ENCODE measurements around the gene INSR.

Gene INSR

GRCh38 chr19:7195046-7195445 lies 99.2 kb downstream of the INSR start:
- Histone ChIP-seq H3K9me3 (no peaks in the 10 kb centered on the region), H3K27me3 (peaks cover 10% of the 10 kb centered on the region), H3K27ac (no peak overlapping the region), H3K36me3 (no peaks in the 10 kb centered on the region), H3K4me3 (ENCODE audit: low read depth in 1 of 2, low read length in 1 of 2) (no peak overlapping the region), H3K4me1 (ENCODE audit: control insufficient read depth in 1 of 2, insufficient read depth in 1 of 2, low read depth in 1 of 2, low read length in 1 of 2) (peaks cover 24 to 26% of the 10 kb centered on the region in 2 experiments)
- TF ChIP-seq, protein P1, sequence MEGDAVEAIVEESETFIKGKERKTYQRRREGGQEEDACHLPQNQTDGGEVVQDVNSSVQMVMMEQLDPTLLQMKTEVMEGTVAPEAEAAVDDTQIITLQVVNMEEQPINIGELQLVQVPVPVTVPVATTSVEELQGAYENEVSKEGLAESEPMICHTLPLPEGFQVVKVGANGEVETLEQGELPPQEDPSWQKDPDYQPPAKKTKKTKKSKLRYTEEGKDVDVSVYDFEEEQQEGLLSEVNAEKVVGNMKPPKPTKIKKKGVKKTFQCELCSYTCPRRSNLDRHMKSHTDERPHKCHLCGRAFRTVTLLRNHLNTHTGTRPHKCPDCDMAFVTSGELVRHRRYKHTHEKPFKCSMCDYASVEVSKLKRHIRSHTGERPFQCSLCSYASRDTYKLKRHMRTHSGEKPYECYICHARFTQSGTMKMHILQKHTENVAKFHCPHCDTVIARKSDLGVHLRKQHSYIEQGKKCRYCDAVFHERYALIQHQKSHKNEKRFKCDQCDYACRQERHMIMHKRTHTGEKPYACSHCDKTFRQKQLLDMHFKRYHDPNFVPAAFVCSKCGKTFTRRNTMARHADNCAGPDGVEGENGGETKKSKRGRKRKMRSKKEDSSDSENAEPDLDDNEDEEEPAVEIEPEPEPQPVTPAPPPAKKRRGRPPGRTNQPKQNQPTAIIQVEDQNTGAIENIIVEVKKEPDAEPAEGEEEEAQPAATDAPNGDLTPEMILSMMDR (IDR thresholded peaks at IDR 0.05) = no peak

DNA sequence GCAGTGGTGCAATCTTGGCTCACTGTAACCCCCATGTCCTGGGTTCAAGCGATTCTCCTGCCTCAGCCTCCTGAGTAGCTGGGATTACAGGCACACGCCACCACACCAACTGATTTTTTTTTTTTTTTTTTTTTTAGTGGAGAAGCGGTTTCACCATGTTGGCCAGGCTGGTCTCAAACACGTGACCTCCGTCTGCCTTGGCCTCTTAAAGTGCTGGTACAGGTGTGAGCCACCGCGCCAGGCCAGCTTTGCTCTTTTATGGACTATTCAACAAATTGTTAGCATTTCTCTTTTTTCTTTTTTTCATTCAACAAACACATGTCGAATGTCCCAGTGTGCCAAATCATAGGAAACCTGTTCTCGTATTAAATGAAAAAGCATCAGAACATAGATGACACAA lies 99.6 kb downstream of the INSR start:
- Histone ChIP-seq H3K4me1 (ENCODE audit: control insufficient read depth in 1 of 2, insufficient read depth in 1 of 2, low read depth in 1 of 2, low read length in 1 of 2) (peaks cover 24 to 26% of the 10 kb centered on the region in 2 experiments), H3K9me3 (no peaks in the 10 kb centered on the region), H3K4me3 (ENCODE audit: low read depth in 1 of 2, low read length in 1 of 2) (no peak overlapping the region), H3K27me3 (peaks cover 10% of the 10 kb centered on the region), H3K36me3 (no peaks in the 10 kb centered on the region), H3K27ac (no peak overlapping the region)
- TF ChIP-seq, protein P1 (IDR thresholded peaks at IDR 0.05) = no peak

GRCh38 chr19:7191946-7192691 lies 102.1 kb downstream of the INSR start:
- TF ChIP-seq, protein P1 (IDR thresholded peaks at IDR 0.05) = no peak
- H3K4me3 ChIP-seq (ENCODE audit: low read depth in 1 of 2, low read length in 1 of 2) = no peak overlapping the region

DNA sequence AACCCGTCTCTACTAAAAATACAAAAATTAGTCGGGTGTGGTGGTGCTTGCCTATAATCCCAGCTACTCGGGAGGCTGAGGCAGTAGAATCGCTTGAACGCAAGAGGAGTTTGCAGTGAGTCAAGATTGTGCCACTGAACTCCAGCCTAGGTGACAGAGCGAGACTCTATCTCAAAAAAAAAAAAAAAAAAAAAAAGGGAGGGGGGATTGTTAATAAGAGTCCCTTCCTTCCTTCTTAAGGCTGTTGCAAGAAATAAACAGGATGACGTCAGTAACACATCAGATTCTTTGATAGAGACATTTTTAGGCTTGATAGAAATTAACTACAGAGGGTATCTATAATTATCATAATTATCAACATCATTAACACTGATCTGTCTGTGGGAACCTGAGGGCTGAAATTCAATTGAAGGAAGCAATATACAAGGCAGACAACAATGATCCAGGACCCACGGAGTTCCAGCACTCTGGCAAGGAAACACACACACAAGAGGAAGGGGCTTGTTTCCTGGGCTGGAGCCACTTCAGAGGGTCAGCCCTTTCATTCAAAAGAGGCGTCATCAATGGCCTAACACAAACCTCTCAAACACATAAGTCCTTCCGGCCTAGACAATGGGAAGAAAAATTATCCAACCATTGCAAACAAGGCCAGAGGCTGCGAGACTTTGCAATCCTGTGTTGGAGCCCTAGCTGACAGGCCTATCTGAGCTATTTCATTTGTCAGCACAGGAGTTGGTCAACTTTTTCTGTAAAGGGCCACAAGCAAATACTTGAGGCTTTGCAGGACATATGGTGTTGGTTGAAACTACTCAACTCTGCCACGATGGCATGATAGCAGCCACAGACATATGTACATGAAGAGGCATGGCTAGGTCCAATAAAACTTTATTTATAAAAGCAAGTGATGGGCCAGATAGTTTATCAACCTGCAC lies 105.2 kb downstream of the INSR start:
- Histone ChIP-seq H3K27me3 (no peaks in the 10 kb centered on the region), H3K4me1 (ENCODE audit: control insufficient read depth in 1 of 2, insufficient read depth in 1 of 2, low read depth in 1 of 2, low read length in 1 of 2) (peaks cover 8 to 15% of the 10 kb centered on the region in 2 experiments), H3K4me3 (ENCODE audit: low read depth in 1 of 2, low read length in 1 of 2) (no peak overlapping the region), H3K9me3 (no peaks in the 10 kb centered on the region), H3K36me3 (no peaks in the 10 kb centered on the region), H3K27ac (no peak overlapping the region)
- TF ChIP-seq, protein P1 (IDR thresholded peaks at IDR 0.05) = no peak

More at GRCh38 chr19:7191946-7192691, 102.1 kb downstream of the INSR start:
- H3K9me3 ChIP-seq = no peaks in the 10 kb centered on the region
- H3K36me3 ChIP-seq = no peaks in the 10 kb centered on the region
- H3K27me3 ChIP-seq = no peaks in the 10 kb centered on the region
- H3K27ac ChIP-seq = no peak overlapping the region
- peaks cover 12 to 20% of the 10 kb centered on the region in 2 experiments for H3K4me1 ChIP-seq (ENCODE audit: control insufficient read depth in 1 of 2, insufficient read depth in 1 of 2, low read depth in 1 of 2, low read length in 1 of 2)

- H3K4me3 ChIP-seq (ENCODE audit: low read depth in 1 of 2, low read length in 1 of 2) = no peak overlapping the region
- H3K36me3 ChIP-seq = no peaks in the 10 kb centered on the region
- no peak overlapping the region for H3K27ac ChIP-seq
- no peaks in the 10 kb centered on the region for H3K27me3 ChIP-seq
- TF ChIP-seq, protein P1 (IDR thresholded peaks at IDR 0.05) = no peak
- H3K9me3 ChIP-seq = no peaks in the 10 kb centered on the region
- H3K4me1 ChIP-seq (ENCODE audit: control insufficient read depth in 1 of 2, insufficient read depth in 1 of 2, low read depth in 1 of 2, low read length in 1 of 2) = peaks cover 18 to 20% of the 10 kb centered on the region in 2 experiments
Observed at GRCh38 chr19:7187605-7188339, 106.4 kb downstream of the INSR start.
